HCT116 (cell line): ENCODE measurements around the gene OPN1MW. TPM values are rescaled to one million over a fixed set of nuclear protein-coding genes. Genes with fewer than 3 reads are reported as not detected.

ENCODE experiments used
- total RNA-seq: library from RNA; stranded (reverse); gene quantifications from one replicate; pipeline ENCODE4 v1.2.1, GENCODE V29; 2021; ENCODE audit not compliant: unreplicated experiment

The OPN1MW gene
- total RNA-seq, 1 experiment from 2014 or later: not detected

Other genes starting within 250 kb of the OPN1MW start
- 124 TPM for gene NAA10, start 247.6 kb upstream of the OPN1MW start, total RNA-seq
- 1.3 TPM for gene RENBP, start 238.0 kb upstream of the OPN1MW start, total RNA-seq
- 72.8 TPM for gene HCFC1, start 210.8 kb upstream of the OPN1MW start, total RNA-seq
- 12.6 TPM for gene TMEM187, start 209.8 kb upstream of the OPN1MW start, total RNA-seq
- 92.3 TPM for gene IRAK1, start 162.7 kb upstream of the OPN1MW start, total RNA-seq
- 32.4 TPM for gene MECP2, start 84.9 kb upstream of the OPN1MW start, total RNA-seq
- not detected for gene OPN1LW, start 38.4 kb upstream of the OPN1MW start, total RNA-seq
- not detected for gene OPN1MW2, start 37.2 kb downstream of the OPN1MW start, total RNA-seq
- not detected for gene OPN1MW3, start 75.0 kb downstream of the OPN1MW start, total RNA-seq
- not detected for gene TEX28, start 112.5 kb downstream of the OPN1MW start, total RNA-seq
- 0.34 TPM for gene TKTL1, start 113.2 kb downstream of the OPN1MW start, total RNA-seq
- gene FLNA, start 192.0 kb downstream of the OPN1MW start, total RNA-seq: 546 TPM
- gene EMD, start 196.7 kb downstream of the OPN1MW start, total RNA-seq: 102 TPM
- gene RPL10, start 215.8 kb downstream of the OPN1MW start, total RNA-seq: 3,069 TPM
- 16.5 TPM for gene DNASE1L1, start 226.7 kb downstream of the OPN1MW start, total RNA-seq
- gene TAFAZZIN, start 228.9 kb downstream of the OPN1MW start, total RNA-seq: 28.0 TPM
- 53.4 TPM for gene ATP6AP1, start 246.1 kb downstream of the OPN1MW start, total RNA-seq